GM21737 (cell line): ENCODE results near the gene SAMD4A.

Source experiments
- ATAC-seq: cut with Tn5 transposase; IDR thresholded peaks from one replicate; pipeline ENCODE4 v1.9.1; 2021; ENCODE audit warnings: mild to moderate bottlenecking, moderate library complexity; ENCODE audit not compliant: unreplicated experiment

The SAMD4A gene

GRCh38 chr14:54718046-54718445 is 151.1 kb downstream of the SAMD4A start:
- ATAC-seq, result no peak

GRCh38 chr14:54719406-54719805 is 152.5 kb downstream of the SAMD4A start:
- ATAC-seq, result no peak

- ATAC-seq, result no peak
Observed at GRCh38 chr14:54722791-54723432, 156.0 kb downstream of the SAMD4A start.

DNA sequence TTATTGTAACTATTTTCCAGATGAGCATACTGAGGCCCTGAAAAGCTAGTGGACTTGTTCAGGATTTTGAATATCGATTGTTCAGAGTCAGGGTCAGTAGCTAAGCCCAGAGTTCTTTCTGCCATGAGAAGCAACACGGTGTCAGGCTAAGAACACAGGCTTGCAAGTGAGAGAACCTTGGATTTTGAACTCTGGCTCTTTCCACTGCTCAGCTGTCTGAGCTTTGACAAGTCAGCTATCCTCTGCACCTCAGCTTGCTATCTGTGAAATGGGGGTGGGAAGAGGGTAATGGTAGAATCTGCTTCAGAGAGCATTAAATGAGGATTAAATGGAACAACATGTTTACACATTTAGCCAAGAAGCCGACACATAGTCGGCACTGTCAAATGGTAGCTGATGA is 157.2 kb downstream of the SAMD4A start:
- ATAC-seq, result no peak

- ATAC-seq, result no peak
Observed at GRCh38 chr14:54724676-54725325, 157.9 kb downstream of the SAMD4A start.

GRCh38 chr14:54725998-54726397 is 159.1 kb downstream of the SAMD4A start:
- no peak for ATAC-seq

- no peak for ATAC-seq
Observed at GRCh38 chr14:54727929-54728328, 161.0 kb downstream of the SAMD4A start.

- ATAC-seq, result no peak
Observed at GRCh38 chr14:54728700-54729527, 162.0 kb downstream of the SAMD4A start.

DNA sequence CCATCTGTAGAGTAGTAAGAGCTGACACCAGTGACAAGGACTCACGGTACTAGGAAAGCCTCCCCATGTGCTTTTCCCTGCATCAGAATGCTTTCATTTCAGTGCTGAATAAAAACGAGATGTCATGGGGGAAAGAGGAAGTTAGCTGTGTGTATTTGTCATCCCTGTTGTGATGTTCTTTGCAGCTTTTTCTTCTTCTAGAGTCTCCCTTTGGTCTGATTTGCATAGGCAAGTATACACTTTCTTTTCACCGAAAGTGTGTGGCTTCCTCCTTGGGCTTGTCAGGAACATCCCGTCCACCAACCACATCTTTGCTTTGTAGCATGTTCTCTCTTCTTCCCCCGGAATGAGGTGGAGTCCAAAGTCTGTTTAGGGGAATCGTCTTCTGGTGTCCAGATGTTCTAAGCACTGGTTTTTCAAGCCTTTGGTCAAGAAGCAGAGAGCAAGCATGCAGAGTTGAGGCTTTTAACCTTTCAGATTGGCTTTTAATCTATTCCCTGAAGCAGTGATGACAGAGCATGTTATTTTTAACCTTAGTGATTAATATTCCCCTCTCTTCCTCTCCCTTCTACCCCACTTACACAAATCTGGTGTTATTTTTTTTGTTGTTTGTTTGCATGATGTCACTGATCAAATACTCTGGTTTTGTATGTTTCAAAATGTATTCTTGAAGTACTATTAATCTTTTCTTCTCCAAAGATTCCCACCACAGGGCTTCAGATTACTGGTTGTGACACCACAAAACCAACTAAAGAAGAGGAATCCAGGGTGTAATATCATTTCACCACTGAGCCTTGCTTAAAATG is 163.4 kb downstream of the SAMD4A start:
- ATAC-seq, result peak; percentile 91

- ATAC-seq, result no peak
Observed at GRCh38 chr14:54734966-54735365, 168.0 kb downstream of the SAMD4A start.

DNA sequence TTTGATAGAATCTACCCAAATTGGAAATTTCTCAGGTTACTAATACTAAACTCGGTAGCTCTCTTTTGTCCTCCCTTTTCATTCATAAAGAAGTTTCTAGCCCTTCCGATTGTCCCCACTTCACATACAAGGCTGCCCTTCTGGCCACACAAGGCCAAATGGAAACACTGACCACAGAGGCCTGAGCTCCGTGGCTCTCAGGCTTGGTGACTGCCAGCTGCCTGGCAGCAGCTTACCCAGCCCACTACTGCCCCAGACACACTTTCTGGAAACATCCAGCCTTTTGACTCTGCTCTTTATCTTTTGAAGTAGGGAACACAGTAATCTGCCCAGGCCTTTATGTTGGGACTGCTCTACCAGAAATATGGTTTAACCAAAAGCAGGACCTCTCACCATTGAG is 168.5 kb downstream of the SAMD4A start:
- ATAC-seq, result no peak

DNA sequence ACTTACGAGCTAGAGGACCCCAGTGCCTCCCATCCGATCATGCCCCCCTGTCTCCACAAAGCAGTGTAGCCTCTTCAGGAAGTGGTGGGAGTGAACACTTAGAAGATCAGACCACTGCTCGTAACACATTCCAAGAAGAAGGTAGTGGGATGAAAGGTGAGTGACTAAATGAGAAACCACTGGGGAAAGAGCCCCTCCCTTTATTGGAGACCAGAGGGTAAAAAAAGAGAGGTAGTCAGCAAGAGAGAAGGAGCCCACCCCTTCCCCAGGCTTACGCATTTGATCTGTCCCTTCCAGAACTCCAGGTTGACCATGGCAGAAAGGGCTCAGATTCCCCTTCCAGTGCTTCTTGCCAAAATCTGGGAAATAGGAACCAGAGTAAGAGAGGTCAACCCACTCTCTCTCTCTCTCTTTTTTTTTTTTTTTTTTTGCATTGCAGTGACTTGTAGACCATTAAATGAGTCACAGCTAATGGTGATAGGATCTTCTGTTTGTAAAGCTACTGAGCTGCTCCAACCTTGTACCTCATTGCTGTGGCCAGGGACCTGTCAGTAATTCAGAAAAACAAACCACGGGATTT is 170.3 kb downstream of the SAMD4A start:
- ATAC-seq, result no peak

GRCh38 chr14:54738009-54738408 is 171.1 kb downstream of the SAMD4A start:
- ATAC-seq, result no peak

- ATAC-seq, result no peak
Observed at GRCh38 chr14:54739514-54739913, 172.6 kb downstream of the SAMD4A start.

- no peak for ATAC-seq
Observed at GRCh38 chr14:54742492-54743350, 175.8 kb downstream of the SAMD4A start.

GRCh38 chr14:54743382-54743781 is 176.5 kb downstream of the SAMD4A start:
- ATAC-seq, result no peak

DNA sequence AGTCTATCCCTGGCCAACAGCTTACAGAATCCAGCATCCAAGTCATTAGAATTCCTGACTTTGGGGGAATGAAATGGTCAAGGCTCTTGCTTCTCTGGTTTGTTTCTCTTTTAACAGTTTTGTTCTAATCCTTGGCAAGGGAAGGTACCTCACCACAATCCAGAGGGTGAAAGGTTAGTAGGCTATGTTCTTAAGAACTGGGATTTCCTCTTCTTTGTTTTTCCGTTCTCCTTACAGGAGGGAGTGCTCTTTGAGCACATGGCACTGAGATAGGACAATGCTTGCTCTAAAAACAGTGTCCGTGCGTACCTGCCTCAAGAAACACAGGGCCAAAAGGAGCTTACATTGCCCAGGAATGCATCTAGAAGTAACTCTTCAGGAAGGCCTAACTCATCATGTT is 179.1 kb downstream of the SAMD4A start:
- ATAC-seq, result no peak

DNA sequence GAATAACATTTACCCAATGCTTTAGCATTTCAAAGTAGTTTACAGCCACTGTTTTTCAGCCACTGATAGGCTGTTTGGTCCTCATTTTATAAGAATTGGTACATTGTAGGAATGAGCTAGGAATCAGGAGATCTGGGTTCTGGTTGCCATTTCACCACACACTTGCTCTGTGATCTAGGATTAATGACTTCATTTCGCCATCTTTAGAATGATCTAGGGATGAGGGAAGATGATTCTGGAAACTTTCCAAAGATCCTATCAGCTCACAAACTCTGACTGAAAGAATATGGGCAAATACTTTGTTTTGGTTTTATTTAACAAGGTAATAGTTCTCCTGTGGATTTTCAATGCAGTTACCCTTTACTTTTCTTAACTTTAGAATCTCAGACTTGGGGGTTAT is 180.7 kb downstream of the SAMD4A start:
- no peak for ATAC-seq

DNA sequence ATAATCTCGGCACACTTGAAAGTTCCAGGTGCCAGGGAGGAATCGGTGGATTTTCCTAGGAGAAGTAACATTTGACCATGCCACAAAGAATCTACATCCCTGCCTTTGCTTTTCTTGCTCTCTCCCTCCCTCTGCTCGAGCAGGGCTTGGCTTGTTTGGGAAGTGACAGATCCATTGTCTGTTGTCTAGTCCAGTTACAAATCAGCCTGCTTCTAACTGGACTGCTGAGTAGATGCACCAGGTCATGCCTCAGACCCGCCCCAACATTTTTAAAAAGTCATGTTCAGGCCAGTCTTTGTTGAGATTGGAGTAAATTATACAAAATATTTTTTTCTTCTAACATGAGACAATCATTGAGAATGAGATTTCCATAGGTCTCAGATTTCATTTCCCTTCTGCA is 182.3 kb downstream of the SAMD4A start:
- no peak for ATAC-seq

GRCh38 chr14:54749727-54750126 is 182.8 kb downstream of the SAMD4A start:
- ATAC-seq, result no peak
